Caki2 (cell line): ENCODE data around the gene HOXD11. TPM values are rescaled to one million over a fixed set of nuclear protein-coding genes. Genes with fewer than 3 reads are reported as not detected.
A peak's percentile ranks its signal among the peaks of the same experiment; 100 is the strongest.

ENCODE experiments used
- DNase-seq: peaks from one replicate; pipeline ENCODE4 v3.0.0-alpha.2; 2015; ENCODE audit warnings: low read depth
- in situ Hi-C: cut with HindIII; loops from 2 replicates; pipeline ENCODE4 v1.10.0; 2016; ENCODE audit warnings: low sequenced_read_pairs, low pct_unique_long_range_greater_than_20kb, mixed read lengths
- total RNA-seq: library from RNA; depleted of rRNA; stranded (reverse); fragments of >200 nt; shearing (Covaris generic); gene quantifications from 2 replicates; pipeline ENCODE4 v1.2.3, GENCODE V29; 2014; ENCODE audit warnings: low replicate concordance

HOXD11 gene
- total RNA-seq, 1 experiment from 2014 or later = 3.7 TPM

DNA sequence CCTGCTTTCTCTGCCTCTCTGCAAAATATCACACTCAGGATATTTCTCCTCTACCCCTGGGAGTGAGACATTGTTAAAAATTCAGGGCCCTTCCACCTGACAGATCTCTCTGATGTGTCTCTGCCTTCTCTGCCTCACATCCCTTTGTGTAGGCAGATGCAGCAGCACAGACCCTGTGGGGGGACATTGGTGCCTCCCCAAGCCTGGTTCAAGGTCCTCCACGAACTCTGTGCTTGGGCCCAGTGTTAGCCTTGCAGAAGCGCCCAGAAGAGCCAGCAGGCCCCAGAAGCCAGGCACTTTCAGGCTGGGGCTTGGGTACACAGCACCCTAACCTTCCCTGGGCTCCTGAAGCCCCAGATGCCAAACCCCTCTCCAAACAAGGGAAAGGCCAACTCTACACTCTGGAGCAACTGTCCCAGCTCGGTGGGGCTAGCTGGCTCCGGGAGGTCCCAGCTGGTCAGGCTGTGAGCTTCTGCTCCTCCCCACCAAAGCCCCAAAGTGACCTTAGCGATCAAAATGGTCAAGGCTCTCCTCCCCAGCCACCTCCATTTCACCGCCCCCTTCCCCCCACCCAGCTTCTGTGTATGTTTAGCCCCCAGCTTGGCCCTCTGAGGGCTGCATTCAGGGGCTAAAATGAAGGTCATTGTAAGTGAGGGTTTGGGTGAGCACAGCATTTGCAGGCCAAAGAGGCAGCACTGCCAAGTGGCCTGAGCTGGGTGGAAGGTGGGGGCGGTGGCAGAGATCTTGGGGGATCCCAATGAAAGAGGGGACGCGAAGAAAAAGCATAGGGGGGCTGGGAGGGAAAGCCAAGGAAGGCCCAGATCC lies 18.1 kb downstream of the HOXD11 start:
- in situ Hi-C loops = no loop called here
- no peak for DNase-seq

- in situ Hi-C loops = no loop called here
- DNase-seq = no peak
These were observed 18.6 kb downstream of the HOXD11 start for GRCh38 chr2:176125772-176126054.

DNA sequence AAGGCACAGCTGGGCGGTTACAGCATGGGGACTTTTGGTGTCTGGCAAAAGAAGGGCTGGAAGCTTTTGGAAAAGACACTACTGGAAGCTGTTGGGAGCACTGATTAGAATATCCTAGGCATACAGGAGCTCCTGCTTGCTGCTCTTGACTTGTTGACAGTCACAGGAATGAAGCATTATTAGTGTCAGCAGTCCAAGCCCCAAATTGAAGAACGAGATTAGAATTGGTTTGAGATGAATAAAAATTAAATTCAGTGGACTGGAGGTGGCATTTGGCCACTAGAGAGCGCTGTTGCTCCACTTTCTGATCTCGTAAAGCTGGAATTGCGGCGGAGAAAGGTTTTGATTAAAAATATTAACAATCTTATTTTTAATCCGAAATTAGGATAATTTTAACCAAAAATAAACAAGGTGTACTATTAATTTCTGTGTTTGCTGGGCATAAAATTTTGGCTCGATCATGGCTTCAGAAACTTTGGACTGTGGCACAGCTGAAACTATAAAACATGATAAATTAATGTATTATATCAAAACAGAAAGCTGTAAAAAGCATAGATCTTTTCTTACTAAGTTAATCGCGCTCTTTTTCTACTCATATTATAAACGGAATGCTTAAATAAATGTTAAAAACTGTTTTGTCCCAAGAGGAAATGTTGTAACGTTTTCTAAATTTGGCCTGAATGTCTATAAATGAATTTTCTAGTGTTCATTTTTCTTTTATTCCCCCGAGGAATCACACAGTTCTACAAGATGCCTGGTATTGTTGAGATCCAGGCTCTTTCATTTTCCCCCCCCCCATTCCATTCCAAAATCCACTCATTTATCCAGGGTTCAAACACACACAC lies 20.1 kb downstream of the HOXD11 start:
- in situ Hi-C loops = no loop called here
- no peak for DNase-seq

DNA sequence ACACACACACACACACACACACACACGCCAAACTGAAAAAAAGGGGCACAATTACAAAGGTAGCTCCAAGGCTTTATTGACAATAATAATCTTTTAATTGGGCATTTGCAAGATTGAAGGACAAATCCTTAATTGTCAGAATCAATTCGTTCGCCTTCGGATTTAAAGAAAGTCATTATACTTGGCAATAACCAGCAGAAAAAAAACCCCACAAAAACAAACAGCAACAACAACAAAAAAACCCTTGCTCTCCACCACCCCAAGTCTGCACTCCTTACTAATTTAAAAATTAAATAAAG lies 20.6 kb downstream of the HOXD11 start:
- DNase-seq = no peak
- in situ Hi-C loops = no loop called here

GRCh38 chr2:176128172-176128981 lies 21.3 kb downstream of the HOXD11 start:
- no peak for DNase-seq
- in situ Hi-C loops = no loop called here

GRCh38 chr2:176128982-176129796 lies 22.1 kb downstream of the HOXD11 start, which contains the start of gene HOXD8:
Gene HOXD8, plus strand, starts transcription at chr2:176129705. Its CDS starts 662 bp downstream, at chr2:176130367.
- in situ Hi-C loops = no loop called here
- peak; percentile 77 for DNase-seq

DNA sequence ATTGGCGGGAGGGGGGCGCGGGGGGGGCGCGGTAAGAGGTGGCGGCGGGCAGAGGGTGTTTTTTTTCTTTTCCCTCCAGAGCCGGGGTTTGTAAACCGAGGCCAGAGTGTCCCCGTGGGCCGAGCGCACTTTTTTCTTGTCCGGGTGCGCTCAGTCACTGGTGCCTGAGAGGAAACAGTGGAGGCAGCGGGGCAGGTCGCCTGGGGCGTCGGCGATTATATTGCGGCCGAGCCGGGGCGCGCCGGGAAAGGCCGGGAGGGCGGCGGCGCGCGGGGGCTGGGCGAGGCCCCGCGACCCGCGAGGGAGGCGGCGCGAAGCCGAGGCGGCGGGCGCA lies 22.7 kb downstream of the HOXD11 start:
- in situ Hi-C loops = no loop called here
- DNase-seq = no peak

DNA sequence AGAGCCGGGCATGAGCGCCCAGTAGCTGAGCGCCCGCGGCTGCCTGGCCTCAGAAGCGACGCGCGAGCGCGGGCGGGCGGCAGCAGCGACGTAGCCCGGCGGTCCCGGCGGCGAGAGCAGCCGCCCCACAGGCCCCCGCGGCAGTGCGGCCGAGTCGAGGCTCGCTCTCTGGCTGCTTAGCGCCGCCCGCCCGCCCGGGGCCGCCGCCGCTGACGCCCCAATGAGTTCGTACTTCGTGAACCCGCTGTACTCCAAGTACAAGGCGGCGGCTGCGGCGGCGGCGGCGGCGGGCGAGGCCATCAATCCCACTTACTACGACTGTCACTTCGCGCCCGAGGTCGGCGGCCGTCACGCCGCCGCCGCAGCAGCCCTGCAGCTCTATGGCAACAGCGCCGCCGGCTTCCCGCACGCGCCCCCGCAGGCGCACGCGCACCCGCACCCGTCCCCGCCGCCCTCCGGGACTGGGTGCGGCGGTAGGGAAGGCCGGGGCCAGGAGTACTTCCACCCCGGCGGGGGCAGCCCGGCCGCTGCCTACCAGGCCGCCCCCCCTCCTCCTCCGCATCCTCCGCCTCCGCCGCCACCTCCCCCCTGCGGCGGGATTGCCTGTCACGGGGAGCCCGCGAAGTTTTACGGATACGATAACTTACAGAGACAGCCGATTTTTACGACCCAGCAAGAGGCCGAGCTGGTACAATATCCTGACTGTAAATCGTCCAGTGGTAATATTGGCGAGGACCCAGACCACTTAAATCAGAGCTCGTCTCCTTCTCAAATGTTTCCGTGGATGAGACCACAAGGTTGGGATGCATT lies 23.3 kb downstream of the HOXD11 start:
- in situ Hi-C loops = no loop called here
- peak; percentile 74 for DNase-seq

GRCh38 chr2:176130957-176131847 lies 24.1 kb downstream of the HOXD11 start:
- no peak for DNase-seq
- in situ Hi-C loops = no loop called here

- in situ Hi-C loops = no loop called here
- no peak for DNase-seq
These were observed 24.7 kb downstream of the HOXD11 start for GRCh38 chr2:176131848-176132158.

- in situ Hi-C loops = no loop called here
- no peak for DNase-seq
These were observed 25.4 kb downstream of the HOXD11 start for GRCh38 chr2:176132205-176133171.

- no peak for DNase-seq
- in situ Hi-C loops = no loop called here
These were observed 26.3 kb downstream of the HOXD11 start for GRCh38 chr2:176133389-176133788.

- in situ Hi-C loops = no loop called here
- no peak for DNase-seq
These were observed 27.0 kb downstream of the HOXD11 start for GRCh38 chr2:176134035-176134434.

- peak; percentile 40 for DNase-seq
These were observed 28.0 kb downstream of the HOXD11 start for GRCh38 chr2:176135035-176135440.

DNA sequence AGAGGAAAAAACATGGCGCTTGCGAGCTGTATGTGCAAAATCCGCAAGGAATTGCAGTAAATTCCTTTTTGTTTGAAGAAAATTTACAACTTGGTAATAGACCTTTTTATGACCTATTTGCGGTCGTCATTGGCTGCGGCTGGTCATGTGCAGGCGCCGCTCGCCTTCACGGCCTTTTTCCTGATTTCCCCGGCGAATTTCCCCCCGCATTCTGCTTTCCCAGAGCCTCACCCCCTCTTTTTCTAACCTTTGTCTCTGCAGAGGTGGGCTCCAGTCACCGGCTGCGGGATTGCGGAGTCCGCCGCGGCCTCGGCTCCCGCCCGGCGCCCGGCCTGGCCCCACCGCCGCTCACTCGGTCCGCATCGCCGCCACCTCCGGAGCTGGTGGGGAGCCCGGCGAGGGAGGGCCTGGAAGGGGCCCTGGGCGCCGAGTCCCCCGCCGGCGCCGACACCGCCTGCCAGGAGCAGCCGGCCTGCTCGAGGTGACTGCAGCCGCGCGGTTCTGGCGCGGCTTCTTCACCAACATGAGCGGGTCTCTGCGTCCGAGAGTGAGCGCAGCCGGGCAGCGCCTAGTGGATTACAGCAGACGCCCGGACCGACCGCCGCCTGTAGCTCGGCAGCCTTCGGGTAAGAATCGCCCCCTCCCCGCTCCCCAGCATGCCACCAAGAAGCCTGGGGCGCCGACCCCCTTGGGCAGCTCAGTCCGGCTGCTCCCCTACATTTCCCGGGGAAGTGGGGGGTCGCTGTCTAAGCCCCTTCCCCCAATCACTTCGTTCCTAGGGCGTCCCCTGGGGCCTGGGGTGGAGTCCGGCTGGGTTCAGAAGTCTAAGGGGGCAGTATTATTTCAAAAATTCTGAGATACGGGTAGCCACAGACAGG lies 29.5 kb downstream of the HOXD11 start:
- in situ Hi-C loops = no loop called here
- peak; percentile 69 for DNase-seq

More at GRCh38 chr2:176135035-176135440, 28.0 kb downstream of the HOXD11 start:
- in situ Hi-C loops = no loop called here
